Activated CD8-positive, alpha-beta memory T cell treated with anti-CD3 and anti-CD28 coated beads, Interleukin-2, amount 50 U/mL, for 1 hour (primary cell): ENCODE data around the gene FAM168A.

Experiments used
- DNase-seq: peaks from one replicate; pipeline ENCODE4 v3.0.0-alpha.2; 2020; ENCODE audit errors: extremely low read depth

The FAM168A gene

DNA sequence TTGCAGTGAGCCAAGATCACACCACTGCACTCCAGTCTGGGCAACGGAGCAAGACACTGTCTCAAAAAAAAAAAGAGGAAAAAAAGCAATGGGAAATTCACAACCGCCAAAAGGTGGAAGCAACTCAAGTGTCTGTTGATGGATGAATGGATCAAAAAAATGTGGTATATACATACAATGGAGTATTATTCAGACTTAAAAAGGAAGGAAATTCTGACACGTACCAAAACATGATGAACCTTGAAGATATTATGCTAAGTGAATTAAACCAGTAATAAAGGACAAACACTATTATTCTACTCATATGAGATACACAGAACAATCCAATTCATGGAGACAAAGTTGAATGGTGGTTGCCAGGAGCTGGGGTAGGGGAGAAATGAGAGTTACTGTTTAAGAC, 40.9 kb downstream of the FAM168A start:
- DNase-seq, result no peak

DNA sequence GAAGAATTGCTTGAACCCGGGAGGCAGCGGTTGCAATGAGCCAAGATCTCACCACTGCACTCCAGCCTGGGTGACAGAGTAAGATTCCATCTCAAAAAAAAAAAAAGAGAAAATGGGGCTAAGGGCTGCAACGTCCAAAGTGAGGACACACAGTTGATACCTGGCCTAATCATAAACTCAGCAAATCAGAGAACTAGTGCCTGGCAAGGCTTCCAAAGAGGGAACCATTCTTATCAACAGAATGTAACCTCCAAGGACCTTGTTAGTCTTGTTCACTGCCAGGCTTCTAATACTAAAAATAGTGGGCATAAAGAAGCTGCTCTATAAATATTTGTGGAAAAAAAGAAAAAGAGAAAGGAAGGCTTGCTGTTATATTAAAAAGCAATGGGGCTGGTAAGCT, 42.3 kb downstream of the FAM168A start:
- DNase-seq, result no peak

DNA sequence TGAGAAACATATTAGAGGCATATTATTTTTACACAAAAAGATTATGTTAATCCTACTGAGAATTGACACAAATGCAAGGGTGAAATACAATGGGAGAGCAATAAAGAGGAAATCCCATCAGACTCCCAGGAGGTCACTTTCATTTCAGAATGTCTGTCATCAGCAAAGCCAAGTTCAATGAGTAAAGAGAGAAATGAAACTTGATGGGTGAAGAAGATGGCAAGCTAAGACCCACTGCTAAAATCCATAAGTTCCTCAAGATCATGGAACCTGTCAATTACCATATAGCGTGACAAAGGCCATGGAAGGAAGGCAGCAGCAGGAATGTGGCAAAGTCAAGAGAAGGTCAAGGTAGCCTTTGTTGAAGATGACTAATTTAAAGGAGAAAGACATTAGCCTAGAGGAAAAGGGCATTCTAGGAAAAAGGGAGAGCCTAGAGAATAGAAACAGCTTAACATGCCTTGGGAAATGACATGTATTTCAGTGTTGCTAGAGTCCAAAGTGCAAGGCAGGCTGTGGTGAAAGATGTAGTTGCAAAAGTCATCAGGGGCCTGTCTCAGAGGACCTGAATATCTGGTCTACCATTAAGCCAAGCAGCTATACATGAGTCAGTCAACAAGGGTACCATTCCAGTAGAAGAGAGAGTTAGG, 43.1 kb downstream of the FAM168A start:
- no peak for DNase-seq

DNA sequence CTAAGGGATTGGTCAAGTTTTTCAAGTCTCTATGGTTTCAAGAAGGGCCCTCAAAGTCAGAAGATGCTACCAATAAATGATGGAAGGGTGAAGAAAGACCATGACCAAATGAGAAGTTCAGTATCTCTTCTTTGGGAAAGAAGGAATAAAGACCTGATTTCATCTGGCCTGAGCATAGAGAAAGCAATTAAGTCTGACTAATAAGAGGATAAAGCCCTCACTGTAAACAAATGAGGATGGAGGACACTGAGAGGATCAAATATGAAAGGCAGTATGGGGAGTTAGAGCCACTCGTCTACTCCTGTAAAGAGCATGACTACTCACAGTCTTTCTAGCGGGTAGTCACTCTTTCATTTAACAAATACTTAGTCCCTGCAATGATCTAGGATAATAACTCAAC, 44.6 kb downstream of the FAM168A start:
- DNase-seq, result no peak

DNA sequence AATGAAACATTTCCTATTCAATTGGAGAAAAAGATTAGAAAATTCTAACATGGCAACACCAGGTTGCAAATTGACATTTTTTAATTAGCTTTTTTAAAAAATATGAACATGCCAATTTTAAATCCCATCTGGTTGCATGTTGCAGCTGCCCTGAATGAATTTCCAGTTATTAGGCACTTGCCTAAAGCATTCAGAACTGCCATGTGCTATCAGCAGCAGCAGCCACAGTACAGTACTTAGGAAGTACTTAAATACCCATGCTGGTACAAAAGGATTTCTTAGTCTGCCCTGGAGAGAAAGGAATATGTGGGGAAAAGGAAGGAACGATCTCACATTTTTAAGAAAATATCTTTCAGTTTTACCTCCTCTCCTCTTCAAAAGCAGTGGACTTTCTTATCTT, 46.2 kb downstream of the FAM168A start:
- DNase-seq, result no peak

DNA sequence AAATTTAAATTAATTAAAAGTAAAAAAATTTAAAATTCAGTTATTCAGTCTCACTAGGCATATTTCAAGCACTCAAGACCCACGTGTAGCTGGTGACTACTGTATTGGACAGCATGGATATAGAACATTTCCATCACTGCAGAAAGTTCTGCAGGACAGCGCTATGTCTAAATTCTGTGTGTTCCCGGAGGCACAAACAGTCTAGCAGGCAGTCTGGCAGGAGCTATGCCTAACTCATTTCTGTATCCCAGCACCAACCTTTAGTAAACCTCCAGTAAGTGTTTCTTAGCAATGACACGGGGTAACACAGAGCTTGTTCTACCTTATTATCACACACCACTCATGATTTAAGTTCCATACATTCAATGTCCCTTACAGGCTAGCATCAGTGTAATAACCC, 48.5 kb downstream of the FAM168A start:
- no peak for DNase-seq

DNA sequence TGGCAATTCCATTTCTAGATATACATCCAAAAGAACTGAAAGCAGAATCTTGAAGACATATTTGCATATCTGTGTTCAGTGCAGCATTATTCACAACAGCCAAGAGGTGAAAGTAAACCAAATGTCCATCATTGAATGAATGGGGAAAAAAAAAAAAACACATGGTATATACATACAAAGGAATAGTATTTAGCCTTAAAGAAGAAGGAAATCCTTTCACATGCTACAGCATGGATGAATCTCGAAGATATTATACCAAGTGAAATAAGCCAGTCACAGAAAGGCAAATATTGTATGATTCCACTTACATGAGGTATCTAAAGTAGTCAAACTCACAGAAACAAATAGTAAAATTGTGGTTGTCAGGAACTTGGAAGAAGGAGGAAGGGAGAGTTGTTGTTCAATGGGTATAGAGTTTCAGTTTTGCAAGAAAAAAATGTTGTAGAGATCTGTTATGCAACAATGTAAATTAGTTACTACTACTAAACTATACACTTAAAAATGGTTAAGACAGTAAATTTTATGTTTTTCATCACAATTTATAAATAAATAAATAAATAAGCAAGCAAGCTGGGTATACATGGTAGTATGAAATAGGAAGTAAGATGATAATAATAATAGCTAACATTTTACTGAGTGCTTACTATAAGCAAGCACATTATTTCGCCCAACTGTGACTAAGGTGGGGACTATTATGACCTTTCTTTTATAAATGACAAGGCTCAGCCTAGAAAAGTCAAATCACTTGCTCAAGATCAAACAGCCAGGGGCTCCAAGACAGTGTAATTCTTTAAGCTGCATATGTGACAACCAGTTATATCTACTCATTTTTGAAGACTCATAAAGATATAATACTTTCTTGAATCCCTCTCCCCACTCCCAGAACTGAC, 50.0 kb downstream of the FAM168A start:
- no peak for DNase-seq

DNA sequence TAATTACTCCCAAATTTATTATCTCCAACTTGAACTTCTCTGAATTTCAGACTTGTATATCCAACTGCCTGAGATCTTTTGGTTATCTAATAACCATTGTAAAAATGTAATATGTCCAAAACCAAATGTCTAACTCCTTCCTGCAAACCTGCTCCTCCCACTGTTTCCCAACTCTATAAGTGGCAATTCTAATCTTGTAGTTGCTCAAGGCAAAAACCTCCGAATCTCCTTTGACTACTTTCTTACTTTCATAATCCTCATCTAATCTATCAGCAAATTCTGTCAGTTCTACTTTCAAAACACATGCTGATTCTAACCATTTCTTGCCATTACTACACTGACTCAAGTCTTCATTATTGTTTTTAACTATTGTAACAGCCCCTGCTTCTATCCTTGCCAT, 55.7 kb downstream of the FAM168A start:
- DNase-seq, result no peak

DNA sequence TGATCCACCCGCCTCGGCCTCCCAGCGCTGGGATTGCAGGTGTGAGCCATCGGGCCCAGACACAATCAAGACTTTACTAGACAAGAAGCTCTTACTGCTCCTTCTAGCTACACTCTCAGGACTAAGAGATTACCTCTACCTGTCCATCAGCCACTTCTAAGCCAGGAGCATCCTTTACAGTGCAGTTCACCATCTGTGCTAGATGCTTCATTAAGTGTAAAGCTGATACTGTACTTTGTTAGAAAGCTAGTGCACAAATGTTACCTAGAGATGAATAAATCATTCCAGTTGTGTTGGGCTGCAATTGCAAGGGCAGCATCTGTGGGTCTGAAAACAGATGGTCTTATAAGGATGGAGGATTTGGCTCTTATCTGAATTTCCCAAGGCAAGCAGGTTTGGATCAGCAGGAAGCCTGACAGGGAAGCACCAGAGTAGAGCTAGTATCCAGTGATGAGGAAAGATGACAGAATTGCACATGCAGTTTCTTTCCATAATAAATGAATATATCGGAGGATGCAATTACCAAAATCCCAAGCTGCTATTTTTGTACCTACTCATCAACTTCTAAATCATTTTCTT, 58.3 kb downstream of the FAM168A start:
- no peak for DNase-seq

DNA sequence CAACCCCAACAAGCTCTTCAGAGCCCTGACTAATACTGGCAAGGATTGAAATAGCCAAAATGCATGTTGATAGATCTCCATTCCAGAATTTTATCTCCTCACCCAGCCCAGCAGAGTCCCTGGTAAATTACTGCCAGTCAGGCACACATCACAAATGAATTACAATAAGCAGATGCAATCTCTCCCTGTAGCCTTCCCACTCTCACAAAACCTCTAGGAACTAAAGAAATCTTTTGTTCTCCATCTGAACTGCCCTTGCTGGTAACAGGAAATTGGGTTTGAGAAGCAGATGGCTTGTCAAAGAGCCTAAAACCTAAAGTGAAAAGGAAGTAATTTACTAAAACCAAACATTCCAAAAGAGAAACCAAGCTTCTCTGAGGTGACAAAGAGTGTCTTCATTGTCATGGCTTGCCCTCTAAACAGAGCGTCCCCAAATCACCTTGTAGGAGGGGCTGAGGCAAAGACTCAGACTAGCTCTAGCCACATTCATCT, 59.5 kb downstream of the FAM168A start:
- DNase-seq, result no peak

DNA sequence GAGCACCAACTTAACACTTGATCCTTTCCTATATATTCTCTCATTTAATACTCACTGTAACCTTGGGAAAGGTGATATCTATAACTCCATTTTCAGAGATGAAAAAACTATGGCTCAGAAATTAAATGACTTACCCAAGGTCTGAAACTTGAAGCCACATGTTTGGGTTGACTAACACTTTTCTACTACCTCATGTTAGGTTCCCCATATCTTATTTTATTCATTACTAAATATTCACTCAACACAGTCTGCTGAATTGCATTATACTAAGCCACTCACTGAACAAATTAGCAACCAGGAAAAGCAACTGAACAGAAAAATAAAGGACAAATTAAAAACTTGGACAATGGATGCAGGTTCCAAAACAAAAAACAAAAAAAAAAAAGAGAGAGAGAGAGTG, 59.9 kb downstream of the FAM168A start:
- no peak for DNase-seq

DNA sequence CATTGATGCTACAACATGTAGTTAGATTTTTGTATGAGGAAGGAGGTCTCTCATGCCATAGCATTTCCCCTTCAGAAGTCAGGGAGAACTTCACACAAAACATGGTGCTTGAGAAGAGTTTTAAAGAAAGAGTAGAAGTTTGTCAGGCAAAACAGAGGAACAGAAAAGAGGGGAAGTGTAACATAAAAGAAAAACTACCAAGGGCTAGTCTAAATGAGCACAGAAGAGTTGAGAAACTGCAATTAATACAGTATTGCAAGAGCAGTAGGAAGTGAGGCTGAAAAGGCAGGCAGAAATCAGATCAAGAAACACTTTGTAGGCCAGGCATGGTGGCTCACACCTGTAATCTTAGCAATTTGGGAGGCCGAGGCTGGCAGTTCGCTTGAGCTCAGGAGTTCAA, 61.0 kb downstream of the FAM168A start:
- DNase-seq, result no peak

DNA sequence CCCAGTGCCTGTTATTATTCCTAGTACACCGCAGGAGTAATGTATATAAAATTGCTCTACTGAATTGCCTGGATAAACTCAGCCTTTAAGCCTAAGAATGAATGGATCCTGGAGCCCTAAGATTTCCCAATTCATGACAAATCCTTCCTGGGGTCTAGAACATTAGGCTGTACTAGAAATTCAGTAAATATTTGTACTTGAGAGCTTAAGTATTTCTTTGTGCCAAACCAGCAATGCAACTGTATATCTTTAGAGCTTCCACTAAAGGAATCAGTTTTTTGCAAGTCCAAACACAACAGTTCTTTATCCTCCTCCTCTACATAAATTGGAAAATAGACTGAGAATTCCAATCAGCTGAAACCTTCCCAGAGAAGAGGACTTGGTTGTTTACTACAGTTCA, 65.6 kb downstream of the FAM168A start:
- DNase-seq, result no peak

DNA sequence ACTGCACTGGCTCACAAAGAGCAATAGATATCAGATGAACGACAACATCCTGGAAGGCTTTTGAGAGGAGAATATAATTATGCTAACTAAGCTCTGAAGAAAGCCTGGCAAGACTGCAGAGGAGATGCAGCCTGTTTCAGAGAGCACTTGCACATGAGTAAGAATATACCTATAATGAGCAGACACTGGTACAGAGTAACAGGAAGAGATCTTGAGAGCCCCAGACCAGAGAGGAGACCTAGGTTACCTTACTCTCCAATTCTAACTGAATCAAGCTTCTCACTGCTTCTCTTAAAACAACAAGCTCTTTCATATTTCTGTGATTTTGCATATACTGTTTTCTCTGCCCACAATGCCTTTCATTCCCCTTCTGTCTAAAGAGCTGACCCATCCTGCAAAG, 66.5 kb downstream of the FAM168A start:
- no peak for DNase-seq

DNA sequence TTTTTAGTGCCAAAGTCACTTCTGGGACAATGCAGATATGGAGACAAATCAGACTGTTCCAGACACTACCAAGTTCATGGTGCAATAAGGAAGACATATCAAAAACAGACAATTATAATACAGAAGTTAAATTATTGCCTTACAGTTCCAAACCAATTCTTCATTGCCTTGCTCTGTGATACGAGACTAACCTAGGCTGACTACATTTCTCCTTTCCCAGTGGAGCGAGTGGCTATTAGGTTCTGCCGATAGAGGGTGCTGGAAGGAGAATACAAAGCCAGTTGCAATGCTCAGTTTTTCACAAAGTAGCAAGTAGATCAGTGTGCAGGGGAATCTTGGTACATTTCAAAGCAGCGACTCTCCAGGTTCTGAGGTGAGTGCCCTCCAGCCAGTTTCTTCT, 67.8 kb downstream of the FAM168A start:
- DNase-seq, result no peak

DNA sequence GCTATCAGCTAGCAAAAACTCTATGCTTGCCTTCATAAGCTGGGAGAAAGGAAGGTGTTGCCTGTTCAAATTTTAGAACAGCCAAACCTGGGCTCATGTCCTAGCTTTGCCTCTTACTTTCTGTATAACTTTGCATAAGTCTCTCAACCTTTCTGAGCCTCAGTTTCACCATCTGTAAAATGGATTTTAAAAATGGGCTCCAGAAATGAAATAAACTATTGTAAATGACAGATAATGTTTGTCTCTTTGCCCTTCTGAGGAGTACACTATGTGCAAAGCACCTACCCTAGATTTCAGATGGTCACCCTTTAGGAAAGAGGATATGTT, 68.7 kb downstream of the FAM168A start:
- DNase-seq, result no peak

DNA sequence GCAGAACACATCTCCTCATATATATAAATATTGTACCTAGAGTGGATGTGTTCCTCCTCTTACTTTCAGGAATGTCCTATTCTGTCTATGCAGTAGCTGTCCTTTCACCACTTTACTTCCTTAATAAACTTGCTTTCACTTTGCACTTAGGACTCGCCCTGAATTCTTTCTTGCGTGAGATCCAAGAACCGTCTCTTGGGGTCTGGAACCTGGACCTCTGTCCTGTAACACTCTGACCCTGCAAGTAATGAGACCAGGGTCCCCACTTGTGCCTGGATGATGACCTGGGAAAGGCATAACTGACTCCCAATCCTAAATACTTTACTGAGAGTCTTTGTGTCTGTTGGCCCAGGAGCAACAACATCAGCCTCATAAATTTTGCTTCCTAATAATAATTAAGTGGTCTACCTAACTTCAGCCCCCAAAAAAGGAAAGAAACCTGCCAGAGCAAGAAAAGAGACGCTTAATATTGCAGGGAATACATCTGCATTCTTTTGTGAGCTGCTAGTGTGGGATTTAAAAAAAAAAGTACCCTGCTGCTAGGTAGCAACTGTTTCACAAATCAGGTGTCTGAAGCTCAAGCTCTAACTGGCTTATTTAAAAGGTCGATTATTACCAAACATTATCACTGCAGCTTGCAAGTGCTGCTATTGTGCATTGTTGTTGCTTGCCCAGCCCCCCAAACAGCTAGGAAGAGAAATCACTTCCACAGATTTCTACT, 69.3 kb downstream of the FAM168A start:
- DNase-seq, result no peak

DNA sequence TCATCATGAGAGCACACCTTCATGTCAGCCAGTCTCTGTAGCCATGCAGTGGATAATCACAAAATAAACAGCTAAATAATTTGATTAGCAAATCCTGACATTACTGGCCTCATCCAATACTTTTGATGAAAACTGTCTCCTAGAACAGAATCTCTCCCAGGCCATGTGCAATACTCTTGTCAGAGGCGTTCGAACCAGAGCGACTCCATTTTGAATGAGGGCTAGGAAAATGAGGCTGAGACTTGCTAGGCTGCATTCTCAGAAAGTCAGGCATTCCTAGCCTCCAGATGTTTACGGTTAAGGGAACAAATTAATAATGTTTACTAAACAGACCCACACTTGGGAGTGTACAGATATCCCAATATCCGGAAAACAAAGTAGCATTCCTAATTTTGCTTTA, 69.9 kb downstream of the FAM168A start:
- no peak for DNase-seq

DNA sequence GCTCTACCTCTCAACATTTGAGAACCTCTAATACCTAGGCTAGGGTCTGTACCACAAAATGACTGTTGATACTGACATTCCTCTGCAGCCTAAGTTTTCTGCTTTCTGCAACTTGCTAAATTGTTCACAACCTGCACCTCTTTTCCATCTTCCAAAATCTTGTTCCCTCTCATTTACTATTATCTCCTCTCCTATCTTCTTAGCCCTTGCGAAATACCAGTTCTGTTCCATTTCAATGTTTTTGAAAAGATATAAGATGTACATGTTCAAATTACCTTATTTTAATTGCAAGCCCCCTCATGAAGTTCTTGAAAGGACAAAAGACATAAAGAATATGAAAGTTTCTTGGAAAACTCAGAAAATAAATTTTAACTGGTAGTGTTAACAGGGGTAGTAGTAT, 72.3 kb downstream of the FAM168A start:
- no peak for DNase-seq

DNA sequence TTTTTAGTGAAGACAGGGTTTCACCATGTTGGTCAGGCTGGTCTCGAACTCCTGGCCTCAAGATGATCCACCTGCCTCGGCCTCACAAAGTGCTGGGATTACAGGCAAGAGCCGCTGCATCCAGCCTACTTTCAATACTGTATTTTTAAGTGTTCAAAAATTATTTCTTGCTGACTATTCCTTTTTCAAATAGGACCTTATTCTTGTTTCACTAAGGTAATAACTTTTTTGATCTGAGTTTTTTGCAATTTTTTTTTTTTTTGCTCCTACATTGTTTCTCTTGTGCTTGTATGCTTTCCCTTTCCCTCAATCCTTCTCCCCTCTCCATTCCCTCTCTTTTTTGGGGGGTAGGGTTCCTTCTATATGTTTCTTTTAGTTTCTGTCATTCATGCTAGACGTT, 73.1 kb downstream of the FAM168A start:
- no peak for DNase-seq

DNA sequence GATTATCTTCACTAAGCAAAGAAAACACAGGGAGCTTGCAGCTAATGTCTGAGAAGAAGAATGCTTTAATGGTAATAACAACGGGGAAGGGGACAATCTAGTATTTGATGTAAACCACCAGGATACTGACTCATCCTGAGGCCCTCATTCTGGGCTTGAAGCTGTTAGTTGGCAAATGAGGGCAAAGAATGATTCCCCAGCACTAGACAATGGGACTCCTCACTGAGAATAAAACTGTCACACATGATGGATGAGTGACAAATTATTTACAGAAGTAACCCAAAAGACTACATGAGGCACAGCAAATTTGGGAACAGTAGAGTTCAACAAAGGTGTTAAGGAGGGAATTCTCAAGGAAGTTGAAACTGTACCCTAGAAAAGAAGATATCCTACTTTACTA, 76.3 kb downstream of the FAM168A start:
- DNase-seq, result no peak

DNA sequence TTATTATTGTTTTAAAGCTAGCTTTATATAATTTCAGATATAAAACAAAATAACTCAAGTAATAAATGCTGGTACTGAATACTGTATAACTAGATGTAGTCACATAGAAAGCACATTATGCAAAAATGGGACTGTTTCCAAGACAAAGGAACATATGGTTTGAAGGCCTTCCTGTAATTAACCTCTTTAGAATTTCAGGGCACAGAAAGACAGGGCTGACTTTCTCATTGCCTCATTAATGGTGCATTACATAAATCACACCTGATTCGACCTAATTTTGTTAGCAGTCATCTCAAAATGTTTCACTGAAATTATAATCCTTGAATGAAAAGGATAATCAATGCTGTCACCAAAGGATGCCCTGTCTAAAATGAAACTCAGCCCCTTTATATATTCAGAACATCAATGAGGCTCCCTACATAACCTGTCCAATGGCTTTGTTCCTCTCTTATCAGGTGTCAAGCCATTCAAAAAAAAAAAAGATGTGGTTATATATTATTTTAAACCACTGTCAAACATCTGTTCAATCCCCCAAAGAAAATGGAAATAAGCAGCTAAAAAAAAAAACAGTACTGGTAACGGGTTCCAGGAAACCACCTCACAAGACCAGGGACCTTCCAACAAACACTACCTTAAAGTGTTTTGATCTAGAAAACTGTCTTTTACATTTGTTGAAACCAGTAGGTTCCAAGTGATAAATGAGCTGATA, 77.4 kb downstream of the FAM168A start:
- no peak for DNase-seq
